ENCODE data around the gene FXN.

- TF ChIP-seq CTCF (IDR thresholded peaks at IDR 0.05) (no peak), ZFX (IDR thresholded peaks at IDR 0.05; ENCODE audit: borderline replicate concordance) (no peak)
Measured at GRCh38 chr9:69115621-69116020, 80.1 kb downstream of the FXN start.
